ENCODE data around the gene PROZ. TPM values are rescaled to one million over a fixed set of nuclear protein-coding genes. Genes with fewer than 3 reads are reported as not detected.

The PROZ gene
- total RNA-seq, 1 donor from 2014 or later = not detected

GRCh38 chr13:113178896-113179167, 20.4 kb downstream of the PROZ start:
- DNase-seq = no peak

GRCh38 chr13:113179374-113180230, 21.2 kb downstream of the PROZ start:
- no peak for DNase-seq

GRCh38 chr13:113182046-113182445, 23.6 kb downstream of the PROZ start:
- no peak for DNase-seq

- no peak for DNase-seq
Measured at GRCh38 chr13:113183450-113184129, 25.1 kb downstream of the PROZ start.

- DNase-seq = no peak
Measured at GRCh38 chr13:113184568-113185440, 26.4 kb downstream of the PROZ start.

GRCh38 chr13:113186061-113186900, 27.8 kb downstream of the PROZ start:
- no peak for DNase-seq

- no peak for DNase-seq
Measured at GRCh38 chr13:113187263-113187669, 28.8 kb downstream of the PROZ start.

GRCh38 chr13:113187883-113188665, 29.6 kb downstream of the PROZ start:
- no peak for DNase-seq

- no peak for DNase-seq
Measured at GRCh38 chr13:113190181-113190580, 31.7 kb downstream of the PROZ start.

- DNase-seq = no peak
Measured at GRCh38 chr13:113192279-113192678, 33.8 kb downstream of the PROZ start.

GRCh38 chr13:113192902-113193301, 34.5 kb downstream of the PROZ start:
- no peak for DNase-seq

GRCh38 chr13:113195360-113195759, 36.9 kb downstream of the PROZ start:
- DNase-seq = no peak

- DNase-seq = no peak
Measured at GRCh38 chr13:113196970-113197737, 38.7 kb downstream of the PROZ start.

GRCh38 chr13:113201815-113202214, 43.4 kb downstream of the PROZ start:
- DNase-seq = no peak

- no peak for DNase-seq
Measured at GRCh38 chr13:113202912-113203311, 44.5 kb downstream of the PROZ start.

- DNase-seq = no peak
Measured at GRCh38 chr13:113203507-113204377, 45.3 kb downstream of the PROZ start.

GRCh38 chr13:113204378-113204734, 45.9 kb downstream of the PROZ start:
- DNase-seq = no peak

- DNase-seq = no peak
Measured at GRCh38 chr13:113205428-113205931, 47.0 kb downstream of the PROZ start.

GRCh38 chr13:113207460-113207859, 49.0 kb downstream of the PROZ start:
- no peak for DNase-seq

Data from skin of body (tissue), 2 donors.